Right cardiac atrium (tissue), 5 donors: Measurements from ENCODE around the gene VPS18. TPM values are rescaled to one million over a fixed set of nuclear protein-coding genes. Genes with fewer than 3 reads are reported as not detected.

Experiments used
- ATAC-seq, 2 donors: fragments of 200-7000 bp; cut with Tn5 transposase; one replicate each; pipeline versions ENCODE4 v1.8.0 to v1.9.1; 2020; ENCODE audit warnings: moderate library complexity in 2 of 2, mild to moderate bottlenecking in 1 of 2
- DNase-seq, 3 donors: peaks; one replicate each; pipeline ENCODE4 v3.0.0-alpha.2; 2020
- H3K27ac ChIP-seq: one replicate; pipeline ENCODE4 v1.5.1; 2013; ENCODE audit warnings: mild to moderate bottlenecking, low read length, control low read depth, moderate library complexity
- H3K27me3 ChIP-seq: one replicate; pipeline ENCODE4 v1.6.1; 2013; ENCODE audit not compliant: control insufficient read depth, insufficient read depth
- H3K4me1 ChIP-seq: one replicate; pipeline ENCODE4 v1.6.1; 2013; ENCODE audit warnings: low read length; ENCODE audit not compliant: control insufficient read depth, insufficient read depth
- H3K4me3 ChIP-seq: one replicate; pipeline ENCODE4 v1.5.1; 2013; ENCODE audit warnings: low read length, control low read depth
- H3K9me3 ChIP-seq: one replicate; pipeline ENCODE4 v1.6.1; 2013; ENCODE audit warnings: low read length; ENCODE audit not compliant: control insufficient read depth
- WGBS: extraction: QIAGEN DNeasy Blood & Tissue Kit; methylation state at CpG from one replicate; pipeline ENCODE4 v1.1.7; 2013; 5-methylcytosine and 5-hydroxymethylcytosine counted together
- intact Hi-C, 4 donors: fragments of 100-400 bp; cut with DNase I; formaldehyde crosslinking; loops; one replicate each; pipeline versions ENCODE4 v1.11.0 to v1.14.0; 2022 to 2023
- polyA plus RNA-seq: library from polyadenylated mRNA; stranded (reverse); fragments of 200-250 nt; gene quantifications from one replicate; pipeline ENCODE4 v1.2.3, GENCODE V29; 2013
- total RNA-seq, 4 donors: library from RNA; stranded (reverse); fragmentation: NEBNext Ultra II Directional; extraction: Animal tissue kit (Norgen Biotek cat#: 25700); gene quantifications; one replicate each; pipeline ENCODE4 v1.2.1, GENCODE V29; 2021
- donor health status: healthy with polysubstance abuse.
- donor health status: DM: no; HTN: yes; CAD: no.
- donor health status: DM: no; HTN: no; CAD: no.
- donor health status: DM: no; HTN: yes; CAD: no; lungs with severe emphysema.
- donor health status: DM: yes; HTN: yes; CAD: no.

VPS18 gene
- total and polyA plus RNA-seq, 5 donors = 12.7 to 21.0 (median 18.9) TPM

GRCh38 chr15:40914013-40914412 is 19.8 kb downstream of the VPS18 start:
- ATAC-seq (no peak), DNase-seq (peak in 1 of 3 donors; percentile 9)
- Histone ChIP-seq H3K27me3 (no peaks in the 10 kb centered on the region), H3K9me3 (no peaks in the 10 kb centered on the region), H3K4me3 (no peak overlapping the region), H3K4me1 (peaks cover 4% of the 10 kb centered on the region), H3K27ac (no peak overlapping the region)
- WGBS = 96% methylated on average over 12 of the region's 12 CpGs
- intact Hi-C loops = no loop called here

GRCh38 chr15:40914486-40914885 is 20.2 kb downstream of the VPS18 start:
- H3K27ac ChIP-seq = no peak overlapping the region

GRCh38 chr15:40915116-40915661 is 20.9 kb downstream of the VPS18 start:
- ATAC-seq (no peak), DNase-seq (peak in 1 of 3 donors; percentile 51)
- Histone ChIP-seq H3K4me1 (no peaks in the 10 kb centered on the region), H3K9me3 (no peaks in the 10 kb centered on the region), H3K27ac (no peak overlapping the region), H3K4me3 (no peak overlapping the region), H3K27me3 (no peaks in the 10 kb centered on the region)
- 64% methylated on average over 12 of the region's 12 CpGs for WGBS
- intact Hi-C loops = no loop called here

More at GRCh38 chr15:40914486-40914885, 20.2 kb downstream of the VPS18 start:
- no peak for ATAC-seq
- Histone ChIP-seq H3K4me3 (no peak overlapping the region), H3K9me3 (no peaks in the 10 kb centered on the region), H3K4me1 (peaks cover 4% of the 10 kb centered on the region), H3K27me3 (no peaks in the 10 kb centered on the region)
- intact Hi-C loops = no loop called here
- WGBS = 75% methylated on average over 8 of the region's 8 CpGs
- no peak for DNase-seq

- DNase-seq = no peak
- 61% methylated on average over 6 of the region's 6 CpGs for WGBS
- Histone ChIP-seq H3K27me3 (no peaks in the 10 kb centered on the region), H3K9me3 (no peaks in the 10 kb centered on the region), H3K4me3 (no peak overlapping the region), H3K4me1 (no peaks in the 10 kb centered on the region), H3K27ac (no peak overlapping the region)
- intact Hi-C loops = no loop called here
- ATAC-seq = no peak
Measured at GRCh38 chr15:40915679-40916078, 21.4 kb downstream of the VPS18 start.

GRCh38 chr15:40917585-40917984 is 23.3 kb downstream of the VPS18 start:
- DNase-seq (peak in 1 of 3 donors; percentile 37), ATAC-seq (no peak)
- Histone ChIP-seq H3K4me3 (no peak overlapping the region), H3K27me3 (no peaks in the 10 kb centered on the region), H3K4me1 (no peaks in the 10 kb centered on the region), H3K9me3 (no peaks in the 10 kb centered on the region), H3K27ac (no peak overlapping the region)
- 60% methylated on average over 11 of the region's 11 CpGs for WGBS
- intact Hi-C loops = no loop called here

- Histone ChIP-seq H3K9me3 (no peaks in the 10 kb centered on the region), H3K4me3 (no peak overlapping the region), H3K4me1 (no peaks in the 10 kb centered on the region), H3K27ac (peak overlapping the region; percentile 26), H3K27me3 (no peaks in the 10 kb centered on the region)
- intact Hi-C loops = no loop called here
- peak; percentile 20 to 27 for ATAC-seq
- peak in 2 of 3 donors; percentile 37 to 61 for DNase-seq
- WGBS = 68% methylated on average over 15 of the region's 15 CpGs
Measured at GRCh38 chr15:40918146-40918798, 24.0 kb downstream of the VPS18 start.

- intact Hi-C loops = no loop called here
- Histone ChIP-seq H3K4me1 (no peaks in the 10 kb centered on the region), H3K4me3 (no peak overlapping the region), H3K27me3 (no peaks in the 10 kb centered on the region), H3K9me3 (no peaks in the 10 kb centered on the region), H3K27ac (peak overlapping the region; percentile 11)
- 63% methylated on average over 19 of the region's 19 CpGs for WGBS
- peak; percentile 32 to 61 for ATAC-seq
- peak in 2 of 3 donors; percentile 50 to 64 for DNase-seq
Measured at GRCh38 chr15:40918799-40919392, 24.6 kb downstream of the VPS18 start.

GRCh38 chr15:40921949-40922607 is 27.8 kb downstream of the VPS18 start:
- Histone ChIP-seq H3K27ac (no peak overlapping the region), H3K4me3 (no peak overlapping the region), H3K27me3 (no peaks in the 10 kb centered on the region), H3K4me1 (peaks cover 2% of the 10 kb centered on the region), H3K9me3 (no peaks in the 10 kb centered on the region)
- 63% methylated on average over 5 of the region's 5 CpGs for WGBS
- intact Hi-C loops = no loop called here
- DNase-seq (peak in 1 of 3 donors; percentile 5), ATAC-seq (no peak)

GRCh38 chr15:40922608-40923005 is 28.4 kb downstream of the VPS18 start:
- DNase-seq (peak in 1 of 3 donors; percentile 22), ATAC-seq (no peak)
- no peaks in the 10 kb centered on the region for H3K27me3 ChIP-seq
- peaks cover 2% of the 10 kb centered on the region for H3K4me1 ChIP-seq
- no peaks in the 10 kb centered on the region for H3K9me3 ChIP-seq
- 64% methylated on average over 10 of the region's 10 CpGs for WGBS
- intact Hi-C loops = no loop called here
- no peak overlapping the region for H3K4me3 ChIP-seq
- no peak overlapping the region for H3K27ac ChIP-seq

- ATAC-seq (no peak), DNase-seq (no peak)
- Histone ChIP-seq H3K4me1 (peaks cover 2% of the 10 kb centered on the region), H3K27me3 (no peaks in the 10 kb centered on the region), H3K9me3 (no peaks in the 10 kb centered on the region), H3K27ac (no peak overlapping the region), H3K4me3 (no peak overlapping the region)
- intact Hi-C loops = no loop called here
- WGBS = 79% methylated on average over 9 of the region's 9 CpGs
Measured at GRCh38 chr15:40923551-40923950, 29.3 kb downstream of the VPS18 start.

- DNase-seq = peak in 1 of 3 donors; percentile 39
- Histone ChIP-seq H3K27me3 (no peaks in the 10 kb centered on the region), H3K27ac (no peak overlapping the region), H3K4me1 (peaks cover 2% of the 10 kb centered on the region), H3K9me3 (no peaks in the 10 kb centered on the region), H3K4me3 (no peak overlapping the region)
- no peak for ATAC-seq
- WGBS = 40% methylated on average over 30 of the region's 30 CpGs
- intact Hi-C loops = no loop called here
Measured at GRCh38 chr15:40925495-40925862, 31.2 kb downstream of the VPS18 start.
